NCI-H2171 treated with DMSO at 0.1 percent for 48 hours (cell line): Measurements from ENCODE around the gene ATP1A4.
"Not testable (repeated sequence)": the region's sequence is repeated elsewhere in the genome, so short reads cannot be mapped to it uniquely, and the experiment has no call there.

Source experiments
- DNase-seq: peaks from one replicate; lab custom pipeline; 2025; lab: John Stamatoyannopoulos, UW

Gene ATP1A4

DNA sequence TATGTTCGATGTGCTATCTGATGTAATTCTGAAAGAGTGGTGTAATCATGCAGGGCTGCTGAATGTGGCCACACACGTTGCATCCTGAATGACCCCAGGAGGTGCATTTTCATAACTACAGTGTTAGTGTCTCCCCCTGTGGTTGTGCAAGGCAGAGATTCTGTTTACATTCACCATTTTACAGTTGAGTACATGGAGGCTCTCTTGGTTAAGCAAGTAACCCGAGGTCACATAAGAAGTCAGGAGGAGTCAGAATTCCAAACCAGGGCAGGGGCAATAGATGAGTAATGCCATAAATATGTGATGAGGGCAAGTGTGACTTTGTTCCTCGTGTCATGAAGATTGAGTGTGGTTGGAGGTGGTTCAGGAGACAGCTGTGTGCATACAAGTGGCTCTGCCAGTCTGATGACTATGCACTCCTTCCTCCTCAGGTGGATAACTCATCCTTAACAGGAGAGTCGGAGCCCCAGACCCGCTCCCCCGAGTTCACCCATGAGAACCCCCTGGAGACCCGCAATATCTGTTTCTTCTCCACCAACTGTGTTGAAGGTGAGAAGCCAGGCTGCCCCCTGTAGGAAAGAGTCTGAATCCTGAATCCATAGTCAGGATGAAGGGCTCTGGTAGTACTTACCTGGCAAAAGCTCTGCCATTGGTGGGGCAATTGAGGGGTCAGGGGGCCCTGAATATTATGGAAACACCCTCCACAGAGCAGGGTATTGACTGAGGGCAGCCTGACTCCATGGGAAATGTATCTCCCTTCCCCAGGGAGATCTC is 26.5 kb upstream of the ATP1A4 start:
- DNase-seq = no peak

DNA sequence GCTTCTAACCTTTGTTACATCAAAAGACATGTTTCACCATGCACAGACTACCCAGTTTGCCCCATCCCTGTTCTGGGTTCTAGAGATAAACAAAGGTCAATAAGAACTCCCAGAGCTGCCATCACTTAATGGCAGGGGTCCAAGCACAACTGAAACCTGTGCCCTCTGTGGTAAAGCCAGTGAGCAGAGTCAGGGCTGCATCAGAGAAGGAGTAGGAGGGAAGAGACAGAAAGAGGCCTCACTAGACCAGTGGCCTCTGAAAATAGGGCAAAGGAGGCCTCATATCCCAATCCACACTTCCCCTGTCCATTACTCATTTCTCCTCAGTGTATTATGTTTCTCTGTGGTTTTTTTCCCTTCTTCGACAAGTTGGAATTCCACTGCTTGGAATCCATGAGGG is 25.7 kb upstream of the ATP1A4 start:
- no peak for DNase-seq

DNA sequence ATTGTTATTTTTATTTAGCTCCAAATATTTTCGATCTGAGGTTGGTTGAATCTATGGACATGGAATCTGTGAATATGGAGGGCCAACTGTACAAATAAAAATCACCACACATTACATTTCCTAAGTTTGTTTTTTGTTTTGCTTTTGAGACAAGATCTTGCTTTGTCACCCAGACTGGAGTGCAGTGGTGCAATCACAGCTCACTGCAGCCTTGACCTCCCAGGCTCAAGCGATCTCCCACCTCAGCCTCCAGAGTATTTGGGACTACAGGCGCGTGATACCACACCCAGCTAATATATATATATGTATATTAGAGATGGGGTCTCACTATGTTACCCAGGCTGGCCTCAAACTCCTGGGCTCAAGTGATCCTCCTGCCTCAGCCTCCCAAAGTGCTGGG is 25.1 kb upstream of the ATP1A4 start:
- DNase-seq = not testable (repeated sequence)

DNA sequence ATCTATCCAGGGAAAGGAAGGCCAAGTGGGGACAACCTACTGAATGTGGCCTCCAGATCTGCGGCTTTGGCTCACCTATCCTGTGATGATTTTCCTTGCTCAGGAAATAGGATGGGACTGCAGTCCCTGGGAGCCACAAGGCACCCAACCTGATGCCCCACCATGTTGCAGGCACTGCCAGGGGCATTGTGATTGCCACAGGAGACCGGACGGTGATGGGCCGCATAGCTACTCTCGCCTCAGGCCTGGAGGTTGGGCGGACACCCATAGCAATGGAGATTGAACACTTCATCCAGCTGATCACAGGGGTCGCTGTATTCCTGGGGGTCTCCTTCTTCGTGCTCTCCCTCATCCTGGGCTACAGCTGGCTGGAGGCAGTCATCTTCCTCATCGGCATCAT is 24.0 kb upstream of the ATP1A4 start:
- DNase-seq = no peak

DNA sequence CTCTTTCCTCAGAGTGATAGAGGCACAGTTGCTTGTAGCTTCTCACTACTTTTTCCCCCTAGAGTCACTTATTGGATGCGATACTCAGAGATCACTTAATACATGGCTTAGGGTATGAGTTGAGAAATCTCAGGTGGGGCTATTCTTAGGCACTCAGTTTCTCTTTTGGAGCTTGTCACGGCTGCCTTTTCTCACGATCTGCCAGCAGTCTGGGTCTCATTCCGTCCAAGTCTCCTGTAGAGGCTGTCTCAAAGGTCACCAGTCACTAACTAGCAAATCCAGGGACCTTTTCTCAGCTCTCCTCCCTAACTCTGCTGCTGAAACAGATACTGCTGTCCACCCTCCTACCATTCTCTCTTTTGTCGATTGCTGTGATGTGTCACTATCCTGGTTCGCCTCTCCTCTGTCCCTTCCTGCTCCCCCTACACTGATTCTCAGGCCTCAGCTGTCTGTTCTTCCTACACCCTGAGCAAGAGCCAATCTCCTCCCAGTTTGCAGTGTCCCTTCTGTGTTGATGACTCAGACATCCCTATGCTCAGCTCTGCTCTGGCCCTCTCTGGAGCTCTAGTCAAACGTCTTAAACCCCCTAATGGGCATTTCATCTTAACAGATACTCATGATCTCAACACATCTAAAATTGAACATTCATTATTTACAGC is 23.4 kb upstream of the ATP1A4 start:
- DNase-seq = no peak

DNA sequence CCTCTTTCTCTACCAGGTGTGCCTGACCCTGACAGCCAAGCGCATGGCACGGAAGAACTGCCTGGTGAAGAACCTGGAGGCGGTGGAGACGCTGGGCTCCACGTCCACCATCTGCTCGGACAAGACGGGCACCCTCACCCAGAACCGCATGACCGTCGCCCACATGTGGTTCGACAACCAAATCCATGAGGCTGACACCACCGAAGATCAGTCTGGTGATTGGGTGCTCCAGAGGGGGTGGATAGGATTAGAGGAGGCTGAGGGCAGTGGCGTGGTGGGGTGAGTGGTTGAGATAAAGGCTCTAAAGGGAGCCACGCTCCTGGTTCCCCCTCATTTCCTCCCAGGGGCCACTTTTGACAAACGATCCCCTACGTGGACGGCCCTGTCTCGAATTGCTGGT is 22.8 kb upstream of the ATP1A4 start:
- no peak for DNase-seq

DNA sequence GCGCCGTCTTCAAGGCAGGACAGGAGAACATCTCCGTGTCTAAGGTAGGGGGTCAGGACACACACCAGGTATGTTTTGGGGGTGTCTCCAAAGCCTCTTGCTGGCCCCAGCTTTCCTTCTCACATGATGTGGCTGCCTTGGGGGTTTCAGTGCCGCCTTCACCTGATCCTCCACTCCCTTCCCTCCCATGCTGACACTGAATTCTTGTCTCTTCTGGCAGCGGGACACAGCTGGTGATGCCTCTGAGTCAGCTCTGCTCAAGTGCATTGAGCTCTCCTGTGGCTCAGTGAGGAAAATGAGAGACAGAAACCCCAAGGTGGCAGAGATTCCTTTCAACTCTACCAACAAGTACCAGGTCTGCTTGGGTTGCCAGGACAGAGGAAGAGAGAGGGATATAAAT is 22.4 kb upstream of the ATP1A4 start:
- DNase-seq = peak; percentile 5

DNA sequence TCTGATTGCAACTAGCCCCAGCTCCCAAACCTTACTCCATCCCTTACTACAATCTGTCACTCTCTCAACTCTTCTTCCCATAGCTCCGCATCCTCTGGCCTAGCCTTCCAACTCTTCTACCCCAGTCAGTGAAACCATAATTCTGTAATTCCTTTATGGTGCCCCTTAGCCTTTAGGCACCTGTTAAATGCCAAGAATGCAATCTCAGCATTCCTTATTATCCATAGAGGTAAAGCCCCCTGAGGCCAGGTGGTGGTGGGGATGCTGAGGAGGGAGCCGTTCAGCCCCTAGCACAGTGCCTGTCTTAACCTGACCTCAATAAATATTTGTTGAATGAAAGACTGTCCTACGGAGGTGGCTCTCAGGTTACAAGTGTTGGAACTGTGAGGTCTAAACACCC is 21.8 kb upstream of the ATP1A4 start:
- DNase-seq = no peak

DNA sequence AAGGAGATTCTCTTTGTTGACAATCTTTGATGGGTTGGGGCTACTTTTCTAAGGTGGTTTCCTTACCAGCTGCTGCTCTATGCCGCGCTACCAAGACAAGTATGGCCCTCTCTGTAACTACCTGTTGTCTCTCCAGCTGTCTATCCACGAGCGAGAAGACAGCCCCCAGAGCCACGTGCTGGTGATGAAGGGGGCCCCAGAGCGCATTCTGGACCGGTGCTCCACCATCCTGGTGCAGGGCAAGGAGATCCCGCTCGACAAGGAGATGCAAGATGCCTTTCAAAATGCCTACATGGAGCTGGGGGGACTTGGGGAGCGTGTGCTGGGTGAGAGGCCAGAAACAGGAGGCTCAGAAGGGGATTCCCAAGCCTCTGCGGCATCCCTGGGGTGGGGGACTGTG is 21.4 kb upstream of the ATP1A4 start:
- no peak for DNase-seq

DNA sequence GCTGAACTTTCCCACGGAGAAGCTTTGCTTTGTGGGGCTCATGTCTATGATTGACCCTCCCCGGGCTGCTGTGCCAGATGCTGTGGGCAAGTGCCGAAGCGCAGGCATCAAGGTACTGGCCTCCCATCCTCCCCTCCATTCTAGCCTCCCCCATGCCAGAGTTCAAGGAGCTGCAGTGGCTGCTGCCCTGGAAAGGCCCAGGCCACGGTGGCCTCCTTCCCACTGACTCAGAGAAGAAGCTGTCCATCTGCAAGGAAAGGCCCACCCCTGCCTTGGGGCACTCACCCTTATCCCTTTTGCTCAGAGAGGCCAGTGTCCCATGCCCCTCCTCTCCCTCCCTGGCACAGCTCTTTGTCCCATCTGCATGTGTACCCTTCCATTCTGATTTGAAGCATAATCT is 20.9 kb upstream of the ATP1A4 start:
- DNase-seq = no peak

DNA sequence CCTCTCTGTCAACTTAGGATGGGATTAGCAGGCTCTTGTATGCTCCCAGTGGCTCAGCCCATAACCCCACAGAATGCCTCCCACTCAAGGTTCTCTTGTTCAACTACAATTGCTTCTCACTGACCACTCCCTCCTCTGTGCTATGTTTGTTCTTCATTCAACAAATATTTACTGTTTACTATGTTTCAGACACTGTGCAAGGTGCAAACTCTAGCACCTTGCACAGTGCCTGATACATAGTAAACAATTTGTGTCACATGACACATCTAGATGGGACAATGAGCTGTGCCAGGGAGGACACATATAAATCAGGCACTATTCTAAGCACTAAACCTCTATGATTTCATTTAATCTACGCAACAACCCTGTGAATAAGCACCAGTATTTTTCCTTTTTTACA is 20.5 kb upstream of the ATP1A4 start:
- no peak for DNase-seq

DNA sequence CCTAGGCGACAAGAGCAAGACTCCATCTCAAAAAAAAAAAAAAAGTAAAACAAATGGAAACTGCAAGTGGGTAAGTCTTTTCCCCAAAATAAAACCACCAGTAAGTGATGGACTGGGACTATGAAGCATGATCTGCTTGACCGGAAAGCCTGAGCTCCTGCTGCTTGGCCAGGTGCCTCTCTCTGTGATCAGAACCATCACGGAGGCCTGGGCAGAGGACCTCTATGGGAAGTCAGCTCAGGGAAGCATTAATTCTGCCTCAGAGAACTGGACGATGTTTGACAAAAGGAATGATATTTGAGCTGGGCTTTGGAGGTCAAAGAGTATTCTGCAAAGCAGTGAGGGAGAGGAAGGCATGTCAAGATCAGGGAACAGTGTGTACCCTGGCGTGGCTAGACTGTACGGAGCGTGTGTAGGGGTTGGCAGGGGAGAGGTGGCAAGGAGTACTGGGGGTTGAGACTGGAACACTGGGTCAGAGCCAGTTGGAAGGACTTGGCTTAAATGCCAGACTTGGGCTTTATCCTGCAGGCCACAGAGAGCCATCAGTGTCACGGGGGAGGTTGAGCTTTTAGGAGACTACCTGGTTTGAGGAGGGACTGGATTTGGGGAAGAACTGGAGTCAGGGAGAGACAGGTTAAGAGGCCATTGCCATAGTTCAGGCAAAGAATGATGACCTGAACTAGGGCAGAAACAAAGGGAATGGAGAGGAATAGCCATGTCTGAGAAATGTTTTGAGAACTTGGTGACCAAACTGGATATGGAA is 19.4 kb upstream of the ATP1A4 start:
- no peak for DNase-seq

DNA sequence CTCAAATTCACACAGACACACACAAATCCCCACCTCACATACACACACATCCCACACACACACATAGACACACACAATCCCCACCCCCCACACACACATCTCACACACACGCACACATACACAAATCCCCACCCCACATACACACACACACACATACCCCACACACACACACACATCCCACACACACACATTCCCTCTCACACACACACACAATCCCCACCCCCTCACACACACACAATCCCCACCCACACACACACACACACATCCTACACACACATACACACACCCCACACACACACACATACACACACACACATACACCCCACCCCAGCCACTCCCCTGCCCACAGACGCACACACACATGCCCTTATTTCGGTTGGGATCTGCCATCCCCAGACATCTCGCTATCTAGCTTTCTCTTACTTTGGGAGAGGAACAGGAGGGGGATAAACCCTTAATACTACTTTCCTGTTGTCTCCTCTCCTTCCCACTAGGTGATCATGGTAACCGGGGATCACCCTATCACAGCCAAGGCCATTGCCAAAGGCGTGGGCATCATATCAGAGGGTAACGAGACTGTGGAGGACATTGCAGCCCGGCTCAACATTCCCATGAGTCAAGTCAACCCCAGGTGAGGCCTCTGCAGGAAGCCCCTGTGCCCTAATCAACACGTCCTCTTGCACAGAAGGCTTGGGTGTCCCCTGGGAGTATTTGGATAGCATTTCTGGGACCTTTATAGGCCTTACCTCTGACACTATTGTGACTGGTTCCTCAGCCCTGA is 17.2 kb upstream of the ATP1A4 start:
- peak; percentile 23 for DNase-seq

DNA sequence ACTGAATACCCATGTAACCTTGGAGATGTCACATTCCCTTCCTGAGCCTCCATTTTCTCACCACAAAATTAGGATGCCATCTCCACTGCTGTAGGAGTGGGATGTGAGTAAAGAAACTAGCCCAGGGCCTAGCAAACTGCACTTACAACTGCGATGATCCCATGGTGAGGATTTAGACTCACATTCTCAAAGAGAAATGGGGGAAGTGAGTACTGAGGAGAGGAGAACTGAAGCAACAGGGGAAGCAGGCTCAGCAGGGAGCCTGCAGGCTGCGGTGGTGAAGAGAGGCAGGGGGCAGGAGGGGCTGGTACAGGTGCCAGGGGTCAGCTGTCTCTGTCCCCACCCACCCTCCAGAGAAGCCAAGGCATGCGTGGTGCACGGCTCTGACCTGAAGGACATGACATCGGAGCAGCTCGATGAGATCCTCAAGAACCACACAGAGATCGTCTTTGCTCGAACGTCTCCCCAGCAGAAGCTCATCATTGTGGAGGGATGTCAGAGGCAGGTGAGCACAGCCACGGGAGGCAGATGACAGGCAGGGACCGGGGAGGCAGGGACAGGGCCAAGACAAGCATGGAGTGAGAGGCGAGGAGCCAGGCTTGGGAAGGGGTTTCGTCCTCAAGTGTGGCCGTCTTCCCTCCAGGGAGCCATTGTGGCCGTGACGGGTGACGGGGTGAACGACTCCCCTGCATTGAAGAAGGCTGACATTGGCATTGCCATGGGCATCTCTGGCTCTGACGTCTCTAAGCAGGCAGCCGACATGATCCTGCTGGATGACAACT is 16.4 kb upstream of the ATP1A4 start:
- DNase-seq = no peak

DNA sequence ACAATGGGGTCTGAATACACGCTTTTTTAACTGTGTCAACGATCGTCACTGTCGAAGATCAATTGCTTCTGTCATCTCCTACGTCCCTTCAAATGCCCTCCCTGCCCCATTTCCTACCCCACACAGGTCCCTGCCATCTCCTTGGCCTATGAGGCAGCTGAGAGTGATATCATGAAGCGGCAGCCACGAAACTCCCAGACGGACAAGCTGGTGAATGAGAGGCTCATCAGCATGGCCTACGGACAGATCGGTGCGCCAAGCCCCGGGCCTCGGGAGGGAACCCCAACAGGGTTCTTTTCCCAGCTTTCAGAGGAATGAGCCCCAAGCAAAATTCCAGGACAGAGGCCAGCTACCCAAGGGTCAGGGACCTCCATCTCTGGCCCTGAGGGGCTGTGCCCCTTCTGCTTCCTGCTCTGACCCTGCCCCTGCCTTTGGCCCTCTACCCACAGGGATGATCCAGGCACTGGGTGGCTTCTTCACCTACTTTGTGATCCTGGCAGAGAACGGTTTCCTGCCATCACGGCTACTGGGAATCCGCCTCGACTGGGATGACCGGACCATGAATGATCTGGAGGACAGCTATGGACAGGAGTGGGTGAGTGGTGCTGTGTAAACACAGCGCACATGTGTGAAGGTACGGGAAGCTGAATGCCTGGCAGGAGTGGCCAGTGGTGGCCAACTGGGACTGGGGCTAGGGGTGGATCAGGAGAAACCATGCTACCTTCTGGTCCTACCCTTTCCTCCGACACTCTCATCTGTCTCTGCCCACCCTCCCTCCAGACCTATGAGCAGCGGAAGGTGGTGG is 15.1 kb upstream of the ATP1A4 start:
- no peak for DNase-seq

DNA sequence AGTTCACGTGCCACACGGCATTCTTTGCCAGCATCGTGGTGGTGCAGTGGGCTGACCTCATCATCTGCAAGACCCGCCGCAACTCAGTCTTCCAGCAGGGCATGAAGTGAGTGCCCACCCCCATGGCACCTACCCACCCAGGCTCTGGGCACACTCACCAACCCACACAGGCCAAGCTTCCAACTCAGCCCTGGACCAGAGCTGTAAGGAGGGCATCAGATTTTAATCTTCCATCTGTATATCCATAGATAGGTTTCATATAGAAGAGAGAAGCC is 14.5 kb upstream of the ATP1A4 start:
- no peak for DNase-seq

DNA sequence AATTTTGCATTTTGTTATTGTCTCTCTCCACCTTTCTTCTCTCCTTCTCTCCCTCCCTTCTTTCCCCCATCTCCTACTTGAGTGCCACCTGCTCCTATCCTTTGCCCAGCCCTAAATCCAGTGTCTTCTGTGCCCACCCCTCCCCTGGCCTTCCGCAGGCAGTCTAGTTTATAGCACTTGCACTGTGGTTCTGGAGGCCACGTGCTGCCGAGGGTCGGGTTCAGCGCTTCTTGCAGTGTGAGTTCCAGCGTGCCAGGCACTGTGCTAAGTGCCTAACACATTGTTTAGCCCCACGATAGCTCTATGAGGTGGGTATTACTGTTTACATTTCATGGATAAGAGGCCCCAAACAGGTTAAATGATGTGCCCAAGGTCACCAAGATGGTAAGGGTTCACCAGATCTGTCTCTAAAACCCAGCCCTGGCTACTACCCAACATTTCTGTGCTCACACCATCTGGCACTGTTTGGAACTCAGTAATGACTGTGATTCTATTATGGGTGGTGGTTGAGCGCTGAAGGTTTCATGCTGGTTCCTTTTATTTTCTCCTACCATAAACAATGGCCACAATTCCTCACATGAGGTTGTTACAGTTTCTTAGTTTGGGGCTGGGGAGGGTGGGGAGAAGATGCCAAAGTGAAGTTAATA is 14.1 kb upstream of the ATP1A4 start:
- DNase-seq = peak; percentile 71

DNA sequence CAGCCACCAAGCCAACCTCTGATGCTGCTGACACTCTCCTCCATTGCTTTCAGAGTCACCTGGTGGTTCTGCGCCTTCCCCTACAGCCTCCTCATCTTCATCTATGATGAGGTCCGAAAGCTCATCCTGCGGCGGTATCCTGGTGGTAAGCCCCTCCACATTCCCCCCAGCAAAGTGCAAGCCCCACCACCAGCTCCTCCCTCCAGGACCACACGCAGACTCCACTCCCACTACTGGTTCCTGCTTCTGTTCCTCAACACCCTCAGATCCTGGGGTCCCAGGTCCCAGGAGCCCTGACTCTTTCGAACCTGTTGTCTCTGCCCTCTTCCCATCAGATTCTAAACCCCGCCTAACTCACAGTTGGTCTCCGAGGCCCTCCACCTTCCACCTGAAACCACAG is 11.6 kb upstream of the ATP1A4 start:
- no peak for DNase-seq

DNA sequence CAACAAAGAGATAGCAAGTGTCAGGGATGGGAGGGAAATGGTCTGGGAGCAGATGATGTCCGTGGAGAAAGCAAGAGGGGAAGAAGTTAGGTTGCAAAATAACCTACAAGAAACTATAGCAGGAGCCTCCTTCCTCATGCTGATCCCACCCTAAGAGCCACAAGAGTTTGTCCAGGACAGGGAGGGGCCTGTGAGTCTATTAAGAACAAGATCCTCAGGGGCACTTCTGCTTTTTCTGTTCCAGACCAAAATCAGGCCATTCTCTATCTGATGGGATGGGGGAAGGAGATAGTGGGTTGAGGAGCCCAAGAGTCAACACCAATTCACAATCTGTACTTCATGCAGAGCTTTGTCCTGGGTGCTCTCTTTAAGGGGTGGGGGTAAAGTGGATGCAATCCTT is 7.7 kb upstream of the ATP1A4 start:
- no peak for DNase-seq

DNA sequence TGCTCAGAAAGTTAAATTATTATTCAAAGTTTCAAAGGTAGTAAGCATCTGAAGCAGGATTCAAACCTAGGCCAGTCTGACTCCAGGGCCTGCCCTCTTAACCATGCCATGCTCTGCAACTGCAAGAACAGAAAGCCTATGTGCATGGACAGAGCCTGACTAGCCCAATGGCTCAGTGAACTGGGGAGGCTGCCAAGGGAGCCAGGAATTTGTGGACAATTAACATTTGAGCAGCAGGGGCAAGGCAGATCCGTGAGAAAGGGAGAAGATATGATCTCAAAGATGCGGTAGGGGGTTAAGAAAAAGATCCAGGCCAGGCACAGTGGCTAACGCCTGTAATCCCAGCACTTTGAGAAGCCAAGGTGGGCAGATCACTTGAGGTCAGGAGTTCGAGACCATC is 6.5 kb upstream of the ATP1A4 start:
- DNase-seq = no peak

DNA sequence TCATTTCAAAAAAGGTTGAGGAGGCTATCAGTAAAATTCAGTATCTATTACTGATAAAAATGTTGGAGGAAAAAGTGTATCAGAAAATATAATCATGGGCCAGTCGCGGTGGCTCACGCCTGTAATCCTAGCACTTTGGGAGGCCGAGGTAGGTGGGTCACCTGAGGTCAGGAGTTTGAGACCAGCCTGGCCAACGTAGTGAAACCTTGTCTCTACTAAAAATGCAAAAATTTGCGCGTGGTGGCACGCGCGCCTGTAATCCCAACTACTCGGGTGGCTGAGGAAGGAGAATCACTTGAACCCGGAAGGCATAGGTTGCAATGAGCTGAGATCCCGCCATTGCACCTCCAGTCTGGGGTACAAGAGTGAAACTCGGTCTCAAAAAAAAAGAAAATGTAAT is 5.3 kb upstream of the ATP1A4 start:
- DNase-seq = no peak
